Thoracic aorta (tissue), 2 donors: ENCODE results near the gene SYNGAP1. TPM values are rescaled to one million over a fixed set of nuclear protein-coding genes. Genes with fewer than 3 reads are reported as not detected.
A peak's percentile ranks its signal among the peaks of the same experiment; 100 is the strongest.

Source experiments
- ATAC-seq: fragments of 150-250 bp; one replicate; pipeline ENCODE4 v1.8.0; 2017; ENCODE audit warnings: low read depth; ENCODE audit not compliant: insufficient number of reproducible peaks, low FRiP score
- DNase-seq: peaks from one replicate; pipeline ENCODE4 v3.0.0-alpha.2; 2020; ENCODE audit warnings: low spot score
- H3K27ac ChIP-seq, 2 donors: fragments of 200-600 bp; sonication (generic); 1 replicate in 1 of 2; 2 replicates in 1 of 2; pipeline ENCODE4 v1.5.1; 2016; ENCODE audit warnings: mild to moderate bottlenecking in 2 of 2, moderate library complexity in 2 of 2
- H3K27me3 ChIP-seq: fragments of 200-600 bp; sonication (generic); replicated peaks from 2 replicates; pipeline ENCODE4 v1.6.0; 2016; ENCODE audit warnings: mild to moderate bottlenecking; ENCODE audit not compliant: insufficient read depth
- H3K36me3 ChIP-seq: fragments of 200-600 bp; sonication (generic); one replicate; pipeline ENCODE4 v1.5.1; 2016
- H3K4me1 ChIP-seq, 2 donors: fragments of 200-600 bp; sonication (generic); 1 replicate in 1 of 2; 2 replicates in 1 of 2; pipeline versions ENCODE4 v1.5.1 to v1.6.0; 2016; ENCODE audit warnings: low read depth in 2 of 2, mild to moderate bottlenecking in 1 of 2; ENCODE audit not compliant: control insufficient read depth in 1 of 2
- H3K4me3 ChIP-seq: fragments of 200-600 bp; sonication (generic); 2 replicates; pipeline ENCODE4 v1.5.1; 2016; ENCODE audit warnings: mild to moderate bottlenecking
- H3K9me3 ChIP-seq: fragments of 200-600 bp; sonication (generic); 2 replicates; pipeline ENCODE4 v1.5.1; 2016
- CTCF ChIP-seq: fragments of 200-600 bp; sonication (generic); IDR thresholded peaks from one replicate; pipeline ENCODE4 v1.5.1; 2019; ENCODE audit warnings: antibody characterized with exemption
- total RNA-seq, 2 donors: library from RNA; depleted of rRNA; stranded (reverse); fragments of >200 nt; gene quantifications; one replicate each; pipeline versions ENCODE4 v1.1.0 to v1.2.3, GENCODE V29; 2016

The SYNGAP1 gene
- total RNA-seq, 2 donors from 2014 or later = 16.2 to 24.6 TPM

GRCh38 chr6:33425668-33426577 is 6.1 kb downstream of the SYNGAP1 start:
- Histone ChIP-seq H3K27ac (peak overlapping the region; percentile 66 to 86), H3K36me3 (no peaks in the 10 kb centered on the region), H3K9me3 (no peaks in the 10 kb centered on the region), H3K4me1 (peaks cover 24 to 49% of the 10 kb centered on the region in 2 donors), H3K4me3 (peak overlapping the region; percentile 69), H3K27me3 (no peaks in the 10 kb centered on the region)
- TF ChIP-seq CTCF = peak; percentile 53
- ATAC-seq (peak; percentile 75), DNase-seq (peak; percentile 64)

GRCh38 chr6:33426590-33427511 is 7.0 kb downstream of the SYNGAP1 start:
- Histone ChIP-seq H3K27me3 (no peaks in the 10 kb centered on the region), H3K9me3 (no peaks in the 10 kb centered on the region), H3K36me3 (no peaks in the 10 kb centered on the region), H3K4me3 (peak overlapping the region; percentile 69), H3K4me1 (peaks cover 24 to 59% of the 10 kb centered on the region in 2 donors), H3K27ac (peak overlapping the region; percentile 66 to 86)
- no peak for DNase-seq
- TF ChIP-seq CTCF = no peak
- no peak for ATAC-seq

GRCh38 chr6:33427585-33428223 is 7.8 kb downstream of the SYNGAP1 start:
- ATAC-seq = no peak
- Histone ChIP-seq H3K27ac (peak overlapping the region in 1 of 2 donors; percentile 54), H3K36me3 (no peaks in the 10 kb centered on the region), H3K27me3 (no peaks in the 10 kb centered on the region), H3K4me3 (peak overlapping the region; percentile 69), H3K9me3 (no peaks in the 10 kb centered on the region), H3K4me1 (peaks cover 24 to 62% of the 10 kb centered on the region in 2 donors)
- no peak for DNase-seq
- no peak for TF ChIP-seq CTCF

GRCh38 chr6:33428224-33428965 is 8.5 kb downstream of the SYNGAP1 start:
- ATAC-seq (no peak), DNase-seq (no peak)
- peak; percentile 39 for TF ChIP-seq CTCF
- Histone ChIP-seq H3K4me3 (peak overlapping the region; percentile 69), H3K9me3 (no peaks in the 10 kb centered on the region), H3K36me3 (no peaks in the 10 kb centered on the region), H3K27me3 (no peaks in the 10 kb centered on the region), H3K4me1 (peaks cover 24 to 68% of the 10 kb centered on the region in 2 donors), H3K27ac (peak overlapping the region; percentile 25)
